Frontal cortex (tissue), 4 donors: ENCODE results near the gene SIPA1. TPM values are rescaled to one million over a fixed set of nuclear protein-coding genes. Genes with fewer than 3 reads are reported as not detected.

Source experiments
- DNase-seq, 2 donors: peaks; one replicate each; pipeline ENCODE4 v3.0.0; 2012; ENCODE audit warnings: low spot score in 2 of 2
- FAIRE-seq: peaks from 2 replicates; lab custom pipeline; 2012; peaks lifted over from hg19 to GRCh38; lab: Jason Lieb, UNC
- total RNA-seq: library from RNA; depleted of rRNA; stranded (reverse); fragments of >200 nt; gene quantifications from one replicate; pipeline ENCODE4 v1.2.3, GENCODE V29; 2014
- donor health status: control.
- donor health status: control.
- donor health status: control.

The SIPA1 gene
- total RNA-seq, 1 donor from 2014 or later, result 3.7 TPM

GRCh38 chr11:65640483-65641296 lies 2.8 kb downstream of the SIPA1 start:
- FAIRE-seq (no peak), DNase-seq (no peak)

GRCh38 chr11:65641297-65642013 lies 3.6 kb downstream of the SIPA1 start:
- DNase-seq, result no peak
- no peak for FAIRE-seq

- FAIRE-seq, result no peak
- peak in 1 of 2 donors; percentile 48 for DNase-seq
Measured at GRCh38 chr11:65642014-65642671, 4.2 kb downstream of the SIPA1 start.

- no peak for DNase-seq
- no peak for FAIRE-seq
Measured at GRCh38 chr11:65643971-65644370, 6.1 kb downstream of the SIPA1 start.

GRCh38 chr11:65644837-65645236 lies 6.9 kb downstream of the SIPA1 start:
- DNase-seq (no peak), FAIRE-seq (no peak)

GRCh38 chr11:65645710-65646109 lies 7.8 kb downstream of the SIPA1 start:
- DNase-seq (no peak), FAIRE-seq (no peak)

- FAIRE-seq (no peak), DNase-seq (no peak)
Measured at GRCh38 chr11:65646288-65646957, 8.5 kb downstream of the SIPA1 start.

- peak; percentile 79 to 80 for DNase-seq
- FAIRE-seq, result no peak
Measured at GRCh38 chr11:65646958-65647701, 9.2 kb downstream of the SIPA1 start.

GRCh38 chr11:65648997-65649493 lies 11.1 kb downstream of the SIPA1 start:
- FAIRE-seq (no peak), DNase-seq (no peak)

- DNase-seq (no peak), FAIRE-seq (no peak)
Measured at GRCh38 chr11:65649656-65650546, 12.0 kb downstream of the SIPA1 start.

GRCh38 chr11:65650547-65651338 lies 12.8 kb downstream of the SIPA1 start:
- FAIRE-seq, result no peak
- DNase-seq, result no peak

- DNase-seq (no peak), FAIRE-seq (no peak)
Measured at GRCh38 chr11:65651339-65651588, 13.4 kb downstream of the SIPA1 start.

- DNase-seq, result no peak
- FAIRE-seq, result no peak
Measured at GRCh38 chr11:65651589-65652510, 13.9 kb downstream of the SIPA1 start.

GRCh38 chr11:65652511-65653228 lies 14.8 kb downstream of the SIPA1 start:
- DNase-seq (peak; percentile 96 to 99), FAIRE-seq (no peak)

- DNase-seq, result peak in 1 of 2 donors; percentile 63
- no peak for FAIRE-seq
Measured at GRCh38 chr11:65653229-65654225, 15.6 kb downstream of the SIPA1 start.
